NCI-H2227 (cell line): Measurements from ENCODE around the gene CNTNAP3B.
A peak's percentile ranks its signal among the peaks of the same experiment; 100 is the strongest.
"Not testable (repeated sequence)": the region's sequence is repeated elsewhere in the genome, so short reads cannot be mapped to it uniquely, and the experiment has no call there.

Experiments used
- DNase-seq: peaks from one replicate; lab custom pipeline; 2025; ENCODE audit not compliant: unreplicated experiment; lab: John Stamatoyannopoulos, UW

CNTNAP3B gene

GRCh38 chr9:42129073-42129729 lies at the start of gene CNTNAP3B:
Gene CNTNAP3B, minus strand, starts transcription at chr9:42129426. Its CDS starts 332 bp downstream, at chr9:42129094.
- DNase-seq, result peak; percentile 15

GRCh38 chr9:42160299-42160698 lies 31.1 kb upstream of the CNTNAP3B start:
- DNase-seq, result not testable (repeated sequence)

GRCh38 chr9:42127056-42127841 lies 2.0 kb downstream of the CNTNAP3B start:
- DNase-seq, result not testable (repeated sequence)

DNA sequence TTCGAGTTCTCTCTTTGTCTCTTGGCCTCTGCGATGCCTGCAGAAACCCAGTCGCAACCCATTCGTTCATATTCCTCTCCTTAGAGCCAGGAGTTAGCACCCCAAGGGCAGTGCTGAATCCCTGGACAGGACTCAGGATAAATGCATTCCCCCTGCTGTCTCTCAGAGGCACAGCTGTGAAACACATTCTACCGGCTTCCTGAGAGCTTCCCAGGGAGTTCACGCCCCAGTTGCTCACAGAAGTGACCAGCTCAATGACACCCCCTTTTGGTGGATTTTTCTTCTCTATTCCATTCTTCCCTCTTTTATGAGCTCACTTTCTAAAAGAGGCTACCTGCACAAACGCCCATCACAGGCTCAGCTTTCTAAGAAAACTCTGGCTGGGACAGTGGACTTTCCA lies 8.2 kb downstream of the CNTNAP3B start:
- not testable (repeated sequence) for DNase-seq

GRCh38 chr9:42095929-42096328 lies 33.3 kb downstream of the CNTNAP3B start:
- DNase-seq, result not testable (repeated sequence)

GRCh38 chr9:42084559-42084952 lies 44.7 kb downstream of the CNTNAP3B start:
- DNase-seq, result not testable (repeated sequence)

DNA sequence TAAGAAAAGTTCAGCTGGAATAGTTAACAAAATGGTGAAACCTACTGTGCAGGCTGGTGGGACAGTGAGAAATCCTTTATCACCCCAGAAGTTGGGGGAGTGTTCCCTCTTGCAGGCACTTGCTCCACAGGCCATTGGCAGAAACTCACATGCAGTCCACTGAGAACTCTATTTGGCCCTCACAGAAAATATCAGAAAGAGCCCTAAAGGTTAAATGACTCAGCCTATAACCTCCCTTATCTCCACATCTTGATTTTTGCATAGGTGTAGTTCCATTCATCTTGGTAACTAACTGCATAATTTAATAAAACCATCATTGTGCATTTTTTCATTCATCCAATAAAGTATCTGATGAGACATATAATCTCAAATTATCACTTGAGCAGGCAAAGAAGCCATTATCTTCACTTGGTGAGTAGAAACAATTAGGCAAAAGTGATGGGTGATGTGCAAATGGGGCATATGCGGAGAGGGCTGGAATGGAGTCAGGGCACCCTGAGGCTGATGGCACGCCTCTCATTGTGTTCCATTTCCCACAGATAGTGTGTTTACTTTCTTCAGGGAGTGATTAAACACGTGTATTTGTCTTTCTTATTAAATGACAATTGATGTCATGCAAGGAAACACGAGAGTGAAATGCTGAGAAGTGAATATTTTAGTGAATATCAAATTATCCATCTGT lies 45.2 kb downstream of the CNTNAP3B start:
- not testable (repeated sequence) for DNase-seq

- DNase-seq, result not testable (repeated sequence)
Measured at GRCh38 chr9:42080376-42080775, 48.9 kb downstream of the CNTNAP3B start.

GRCh38 chr9:42074868-42075267 lies 54.4 kb downstream of the CNTNAP3B start:
- not testable (repeated sequence) for DNase-seq

DNA sequence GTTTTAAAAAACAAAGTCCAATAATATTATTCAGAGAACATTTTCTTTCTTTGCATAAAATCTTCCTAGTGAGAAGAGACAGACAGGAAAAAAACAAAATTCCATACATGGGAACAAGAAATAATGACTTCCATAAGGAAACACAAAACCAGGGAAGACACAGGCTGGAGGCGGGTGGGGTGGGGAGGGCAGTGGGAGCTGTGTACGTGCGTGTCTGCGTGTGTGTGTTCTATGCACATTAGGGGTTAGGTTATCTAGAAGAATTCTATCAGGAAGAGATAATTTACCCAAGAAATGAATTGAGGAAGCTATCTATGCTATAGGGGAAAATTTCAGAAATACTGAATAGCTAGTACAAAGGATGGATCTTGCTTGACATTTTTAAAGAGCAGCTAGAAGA lies 58.2 kb downstream of the CNTNAP3B start:
- not testable (repeated sequence) for DNase-seq

- DNase-seq, result not testable (repeated sequence)
Measured at GRCh38 chr9:42070035-42070799, 59.0 kb downstream of the CNTNAP3B start.

GRCh38 chr9:42053874-42054273 lies 75.4 kb downstream of the CNTNAP3B start:
- not testable (repeated sequence) for DNase-seq

GRCh38 chr9:42050701-42051100 lies 78.5 kb downstream of the CNTNAP3B start:
- DNase-seq, result not testable (repeated sequence)

- not testable (repeated sequence) for DNase-seq
Measured at GRCh38 chr9:42044422-42045010, 84.7 kb downstream of the CNTNAP3B start.

DNA sequence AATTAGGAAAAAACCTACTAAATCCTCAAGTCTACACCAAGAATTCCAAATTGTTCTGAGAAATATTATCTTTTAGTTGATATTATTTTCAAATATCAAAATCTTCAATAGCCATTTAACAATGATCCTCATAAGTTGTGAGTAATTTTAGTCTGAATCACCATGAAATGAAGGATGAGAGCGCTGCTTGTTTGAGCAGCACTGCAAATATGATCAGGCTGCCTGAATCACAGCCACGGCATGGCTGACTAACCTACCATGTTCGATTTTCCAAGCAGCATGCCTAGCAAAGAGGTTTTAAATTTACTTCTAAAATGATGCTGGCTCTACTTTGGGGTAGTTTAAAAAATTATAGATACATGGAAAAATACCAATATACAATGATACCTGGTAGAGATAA lies 95.7 kb downstream of the CNTNAP3B start:
- DNase-seq, result not testable (repeated sequence)

GRCh38 chr9:42020639-42021038 lies 108.6 kb downstream of the CNTNAP3B start:
- not testable (repeated sequence) for DNase-seq

DNA sequence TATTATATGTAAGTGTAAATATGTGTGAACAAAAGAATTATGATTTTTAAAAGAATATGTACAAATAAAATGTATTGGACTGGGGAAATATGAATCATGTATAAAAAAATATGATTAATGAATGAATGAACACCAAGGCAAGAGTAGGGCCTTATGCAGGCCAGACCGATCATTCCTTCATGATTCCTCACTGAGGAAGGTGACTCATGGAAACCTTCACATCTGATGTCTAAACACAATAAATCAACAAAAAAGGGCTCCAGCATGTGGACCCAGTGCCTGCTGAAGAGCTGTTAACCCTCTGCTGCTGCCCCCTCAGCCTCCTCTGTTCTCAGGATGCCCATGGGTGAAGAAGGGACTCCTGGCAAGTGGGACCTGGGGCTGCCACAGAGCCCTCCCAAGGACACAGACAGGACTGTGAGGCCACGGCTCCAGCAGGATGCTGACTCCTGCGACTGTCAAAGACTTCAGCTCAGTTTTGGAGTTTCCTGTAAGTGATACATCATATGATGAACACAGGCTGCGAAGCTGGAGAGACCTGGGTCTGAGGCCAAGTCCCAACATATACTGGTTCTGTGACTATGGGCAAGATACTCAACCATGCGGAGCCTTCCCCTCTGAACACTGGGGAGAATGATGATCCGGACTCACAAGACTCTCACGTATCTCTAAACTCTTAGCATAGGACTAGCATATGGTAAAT lies 110.9 kb downstream of the CNTNAP3B start:
- DNase-seq, result not testable (repeated sequence)

GRCh38 chr9:42014317-42014716 lies 114.9 kb downstream of the CNTNAP3B start:
- not testable (repeated sequence) for DNase-seq

DNA sequence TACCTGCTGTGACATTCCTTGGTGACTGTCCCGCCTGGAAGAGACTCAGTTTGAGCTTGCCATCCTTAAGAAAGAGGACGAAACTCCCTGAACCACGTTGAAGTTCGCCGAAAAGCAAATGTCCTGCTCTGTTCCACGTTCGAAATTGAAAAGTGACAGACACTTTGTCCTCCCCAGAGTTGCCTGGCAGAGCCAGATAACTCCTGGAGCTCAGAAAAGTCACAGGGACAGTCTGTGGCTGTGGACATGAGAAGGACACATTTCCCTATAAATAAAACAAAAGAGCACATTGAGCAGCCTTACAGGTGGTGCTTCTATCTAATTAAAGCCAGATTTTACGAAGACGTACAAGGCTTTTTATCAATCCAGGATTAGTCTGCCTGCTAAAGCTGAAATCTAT lies 137.6 kb downstream of the CNTNAP3B start:
- DNase-seq, result not testable (repeated sequence)

GRCh38 chr9:41980271-41980670 lies 149.0 kb downstream of the CNTNAP3B start:
- DNase-seq, result not testable (repeated sequence)
